Neural cell (in vitro differentiated cells): Measurements from ENCODE around the gene ANKFY1. TPM values are rescaled to one million over a fixed set of nuclear protein-coding genes. Genes with fewer than 3 reads are reported as not detected.

Experiments
- H2AFZ ChIP-seq: fragments of 200-600, 300-800 bp; sonication (generic), shearing (Covaris generic); 2 replicates; pipeline ENCODE4 v1.6.0; 2014; ENCODE audit warnings: low read depth, mild to moderate bottlenecking, antibody characterized with exemption, low read length, moderate library complexity
- H3F3A ChIP-seq: fragments of 200-600 bp; shearing (Covaris generic); 2 replicates; pipeline ENCODE4 v1.6.1; 2016; ENCODE audit warnings: mild to moderate bottlenecking, moderate library complexity, mixed read lengths, antibody characterized with exemption, low read length; ENCODE audit not compliant: insufficient read depth, poor library complexity, severe bottlenecking
- H3K27ac ChIP-seq: fragments of 200-600, 300-800 bp; sonication (generic), shearing (Covaris generic); 2 replicates; pipeline ENCODE4 v1.5.1; 2014; ENCODE audit warnings: mild to moderate bottlenecking, low read length, moderate library complexity
- H3K27me3 ChIP-seq: fragments of 300-800, 200-600 bp; sonication (generic), shearing (Covaris generic); 2 replicates; pipeline ENCODE4 v1.6.0; 2014; ENCODE audit warnings: mild to moderate bottlenecking, low read depth, low read length, moderate library complexity; ENCODE audit not compliant: insufficient read depth
- H3K36me3 ChIP-seq: fragments of 300-800, 200-600 bp; sonication (generic), shearing (Covaris generic); 2 replicates; pipeline ENCODE4 v1.5.1; 2014; ENCODE audit warnings: mild to moderate bottlenecking, antibody characterized with exemption, low read length, moderate library complexity; ENCODE audit not compliant: insufficient read depth
- H3K4me2 ChIP-seq: fragments of 300-800, 200-600 bp; sonication (generic), shearing (Covaris generic); 2 replicates; pipeline ENCODE4 v1.6.0; 2014; ENCODE audit warnings: mild to moderate bottlenecking, low read length
- H3K4me3 ChIP-seq: fragments of 300-800, 200-600 bp; sonication (generic), shearing (Covaris generic); 2 replicates; pipeline ENCODE4 v1.5.1; 2014; ENCODE audit warnings: mild to moderate bottlenecking, low read length, moderate library complexity
- H3K79me2 ChIP-seq: fragments of 200-600 bp; shearing (Covaris generic); replicated peaks from 2 replicates; pipeline ENCODE4 v1.6.0; 2014; ENCODE audit warnings: mild to moderate bottlenecking, low read length, moderate library complexity; ENCODE audit not compliant: insufficient read depth
- H3K9ac ChIP-seq: fragments of 300-800, 200-600 bp; sonication (generic), shearing (Covaris generic); 2 replicates; pipeline ENCODE4 v1.6.1; 2016; ENCODE audit warnings: mild to moderate bottlenecking, low read length, mixed read lengths
- H3K9me2 ChIP-seq: fragments of 200-600 bp; shearing (Covaris generic); 2 replicates; pipeline ENCODE4 v1.6.1; 2016; ENCODE audit warnings: mild to moderate bottlenecking, low read length, mixed read lengths; ENCODE audit not compliant: insufficient read depth
- H3K9me3 ChIP-seq: fragments of 200-600, 300-800 bp; sonication (generic), shearing (Covaris generic); 2 replicates; pipeline ENCODE4 v1.6.1; 2016; ENCODE audit warnings: mild to moderate bottlenecking, mixed run types, low read length, moderate library complexity, mixed read lengths
- H4K20me1 ChIP-seq: fragments of 200-600 bp; shearing (Covaris generic); 2 replicates; pipeline ENCODE4 v1.6.1; 2016; ENCODE audit warnings: mild to moderate bottlenecking, mixed run types; ENCODE audit not compliant: insufficient read depth
- CTCF ChIP-seq: fragments of 450-650 bp; IDR thresholded peaks from 2 replicates; pipeline ENCODE4 v1.5.1; 2014; ENCODE audit warnings: antibody characterized with exemption, mild to moderate bottlenecking, moderate library complexity; ENCODE audit not compliant: poor library complexity, severe bottlenecking
- EP300 ChIP-seq: fragments of 450-650 bp; conservative IDR thresholded peaks from 2 replicates; pipeline ENCODE4 v1.6.1; 2014; ENCODE audit warnings: antibody characterized with exemption, mild to moderate bottlenecking, moderate library complexity; ENCODE audit not compliant: poor library complexity, severe bottlenecking
- EZH2 ChIP-seq: fragments of 200-600, 300-800 bp; shearing (Covaris generic), sonication (generic); IDR thresholded peaks from 2 replicates; pipeline ENCODE4 v1.6.1; 2014; ENCODE audit warnings: antibody characterized with exemption, low read length, borderline replicate concordance, mild to moderate bottlenecking; ENCODE audit not compliant: insufficient read depth, poor library complexity, severe bottlenecking
- MXI1 ChIP-seq: fragments of 450-650 bp; conservative IDR thresholded peaks from 2 replicates; pipeline ENCODE4 v1.6.1; 2014; ENCODE audit warnings: antibody characterized with exemption, mild to moderate bottlenecking; ENCODE audit not compliant: poor library complexity, severe bottlenecking
- POLR2AphosphoS5 ChIP-seq: IDR thresholded peaks from 2 replicates; pipeline ENCODE4 v1.6.1; 2012
- RAD21 ChIP-seq: fragments of 450-650 bp; conservative IDR thresholded peaks from 2 replicates; pipeline ENCODE4 v1.6.1; 2014; ENCODE audit warnings: antibody characterized with exemption, mild to moderate bottlenecking, moderate library complexity
- SMC3 ChIP-seq: fragments of 450-650 bp; conservative IDR thresholded peaks from 2 replicates; pipeline ENCODE4 v1.6.1; 2014; ENCODE audit warnings: antibody characterized with exemption, mild to moderate bottlenecking, moderate library complexity; ENCODE audit not compliant: poor library complexity
- TAF1 ChIP-seq: IDR thresholded peaks from 2 replicates; pipeline ENCODE4 v1.6.1; 2012; ENCODE audit warnings: low read depth
- polyA plus RNA-seq: library from polyadenylated mRNA; depleted of rRNA; stranded (reverse); fragments of >200 nt; gene quantifications from 2 replicates; pipeline ENCODE4 v1.2.3, GENCODE V29; 2014

The ANKFY1 gene
- polyA plus RNA-seq, 1 donor from 2014 or later, result 25.6 TPM

DNA sequence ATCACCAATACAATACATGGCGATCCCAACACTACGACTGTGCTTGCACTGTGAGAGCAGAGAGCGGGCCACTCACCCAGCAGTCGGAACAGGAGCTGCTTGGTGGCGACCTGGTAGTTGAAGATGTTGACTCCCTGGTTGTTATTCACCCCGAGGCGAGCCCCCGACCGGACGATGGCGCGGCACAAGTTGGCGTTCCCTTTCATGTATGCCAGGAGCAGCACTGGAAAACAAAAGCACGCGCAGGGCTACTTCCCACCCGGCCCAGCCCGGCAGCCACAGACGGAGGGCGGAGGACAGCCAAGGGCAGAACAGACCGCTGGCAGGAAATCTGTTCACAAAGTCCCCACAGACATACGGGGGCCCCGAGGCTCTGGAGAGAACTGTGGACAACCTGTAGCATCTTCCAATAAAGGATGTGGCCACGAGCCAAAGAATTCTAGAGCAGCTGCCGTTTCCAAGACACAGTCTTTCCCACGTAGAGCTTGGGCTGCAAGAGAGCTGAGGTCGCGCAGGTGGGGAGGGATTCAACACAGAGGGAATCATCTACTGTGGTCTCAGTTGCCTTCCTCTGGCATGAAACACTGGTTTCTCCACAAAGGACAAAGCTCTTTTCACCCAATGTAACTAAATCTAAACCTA lies 93.0 kb downstream of the ANKFY1 start:
- no peak overlapping the region for H3K4me3 ChIP-seq
- no peaks in the 10 kb centered on the region for H4K20me1 ChIP-seq
- H3F3A ChIP-seq, result no peaks in the 10 kb centered on the region
- peaks cover 6% of the 10 kb centered on the region for H3K36me3 ChIP-seq
- no peaks in the 10 kb centered on the region for H3K9me2 ChIP-seq
- H3K9me3 ChIP-seq, result no peaks in the 10 kb centered on the region
- TF ChIP-seq RAD21 (no peak), TAF1 (no peak), SMC3 (no peak)
- H3K27me3 ChIP-seq, result no peaks in the 10 kb centered on the region
- no peak overlapping the region for H3K4me2 ChIP-seq
- H2AFZ ChIP-seq, result no peak overlapping the region
- H3K9ac ChIP-seq, result no peak overlapping the region
- no peak overlapping the region for H3K27ac ChIP-seq
- H3K79me2 ChIP-seq, result no peaks in the 10 kb centered on the region

DNA sequence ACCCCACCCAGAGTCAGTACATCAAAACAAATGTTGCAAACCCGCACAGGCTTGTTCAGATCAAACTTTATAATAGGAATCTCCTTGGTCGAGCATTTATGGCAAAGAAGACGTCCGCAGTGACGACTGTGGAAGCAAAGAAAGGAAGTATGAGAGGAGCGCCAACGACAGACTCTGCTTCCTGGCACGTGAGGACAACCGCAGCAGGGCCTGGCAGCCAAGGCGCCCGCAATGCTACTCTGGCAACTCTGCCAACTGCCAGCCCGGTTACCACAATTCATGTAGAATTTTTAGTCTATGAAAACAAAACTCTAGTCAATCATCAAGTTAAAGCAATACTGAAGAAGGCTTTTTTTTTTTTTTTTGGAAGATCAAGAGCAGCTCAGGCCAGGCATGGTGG lies 96.0 kb downstream of the ANKFY1 start:
- H3K79me2 ChIP-seq, result no peaks in the 10 kb centered on the region
- H3K9me3 ChIP-seq, result no peaks in the 10 kb centered on the region
- peaks cover 6% of the 10 kb centered on the region for H3K36me3 ChIP-seq
- H3K27ac ChIP-seq, result no peak overlapping the region
- no peaks in the 10 kb centered on the region for H4K20me1 ChIP-seq
- no peaks in the 10 kb centered on the region for H3K9me2 ChIP-seq
- H3K4me3 ChIP-seq, result no peak overlapping the region
- H3K9ac ChIP-seq, result no peak overlapping the region
- no peak overlapping the region for H2AFZ ChIP-seq
- H3K27me3 ChIP-seq, result no peaks in the 10 kb centered on the region
- H3F3A ChIP-seq, result no peaks in the 10 kb centered on the region
- H3K4me2 ChIP-seq, result no peak overlapping the region
- no peak for TF ChIP-seq TAF1
- no peak for TF ChIP-seq SMC3
- no peak for TF ChIP-seq EZH2
- no peak for TF ChIP-seq MXI1
- no peak for TF ChIP-seq CTCF

DNA sequence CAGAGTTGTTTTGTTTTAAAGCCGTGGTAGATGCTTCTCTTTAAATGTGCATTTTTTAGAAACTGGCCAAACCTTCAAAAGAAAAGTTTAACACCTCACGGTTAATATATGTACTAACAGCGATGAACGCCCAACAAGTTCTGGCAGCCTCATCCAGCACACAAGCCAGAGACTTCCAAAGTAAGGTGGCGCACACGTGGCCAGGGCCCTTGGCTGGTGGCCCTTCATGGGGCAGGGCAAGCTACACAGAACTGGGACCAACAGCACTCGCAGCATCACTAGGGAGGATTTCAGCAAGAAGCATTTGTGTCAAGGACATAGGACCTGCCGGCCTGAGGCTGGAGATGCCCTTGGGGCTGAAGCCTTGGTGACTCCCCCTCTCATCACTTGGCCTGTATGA lies 97.4 kb downstream of the ANKFY1 start:
- H3K9me3 ChIP-seq, result no peaks in the 10 kb centered on the region
- no peak overlapping the region for H2AFZ ChIP-seq
- no peaks in the 10 kb centered on the region for H3K27me3 ChIP-seq
- no peaks in the 10 kb centered on the region for H3K79me2 ChIP-seq
- H3K4me2 ChIP-seq, result no peak overlapping the region
- H3K9me2 ChIP-seq, result no peaks in the 10 kb centered on the region
- H3K4me3 ChIP-seq, result no peak overlapping the region
- no peaks in the 10 kb centered on the region for H3F3A ChIP-seq
- H3K36me3 ChIP-seq, result peaks cover 11% of the 10 kb centered on the region
- H3K9ac ChIP-seq, result no peak overlapping the region
- H3K27ac ChIP-seq, result no peak overlapping the region
- no peak for TF ChIP-seq POLR2AphosphoS5
- no peak for TF ChIP-seq SMC3
- no peak for TF ChIP-seq EP300
- no peaks in the 10 kb centered on the region for H4K20me1 ChIP-seq
